GM12878 (cell line): ENCODE measurements around the gene ATG10. TPM values are rescaled to one million over a fixed set of nuclear protein-coding genes. Genes with fewer than 3 reads are reported as not detected.

Source experiments
- ATAC-seq: fragments of 200-7000 bp; cut with Tn5 transposase; 3 replicates; pipeline ENCODE4 v1.9.1; 2020; ENCODE audit warnings: mild to moderate bottlenecking, moderate library complexity
- BruUV-seq: library from RNA; stranded (reverse); fragments of 400-500 nt; replicated peaks from 2 replicates; lab custom pipeline; 2021; lab: Mats Ljungman, UMichigan
- CTCF ChIA-PET: fragments of 300-600 bp; sonication (Branson Sonifier 250); formaldehyde crosslinking; extraction: SDS; loops from one replicate; lab custom pipeline; 2021; ENCODE audit warnings: inconsistent platforms; lab: Yijun Ruan, JAX
- POLR2A ChIA-PET: fragments of 350-600 bp; formaldehyde crosslinking; extraction: SDS; loops from one replicate; lab custom pipeline; 2021; ENCODE audit warnings: inconsistent platforms; lab: Charles Lee
- RAD21 ChIA-PET: fragments of 300-600 bp; sonication (Branson Sonifier 250); formaldehyde crosslinking; loops from one replicate; lab custom pipeline; 2023; ENCODE audit warnings: antibody characterized with exemption; ENCODE audit not compliant: unreplicated experiment; lab: Charles Lee
- SMC1A ChIA-PET: fragments of 300-600 bp; sonication (Branson Sonifier 250); formaldehyde crosslinking; loops from one replicate; lab custom pipeline; 2023; ENCODE audit not compliant: unreplicated experiment, uncharacterized antibody; lab: Charles Lee
- DNase-seq: peaks from one replicate; pipeline ENCODE4 v3.0.0-alpha.2; 2011; ENCODE audit warnings: low read depth, low spot score
- FAIRE-seq: peaks from 3 replicates; lab custom pipeline; 2011; peaks lifted over from hg19 to GRCh38; lab: Jason Lieb, UNC
- H2AFZ ChIP-seq: 2 replicates; pipeline ENCODE4 v1.6.0; 2011; ENCODE audit warnings: low read depth, low read length, control low read depth; ENCODE audit not compliant: control insufficient read depth
- H3K27ac ChIP-seq: 2 replicates; pipeline ENCODE4 v1.5.1; 2011; ENCODE audit warnings: control low read depth; ENCODE audit not compliant: control insufficient read depth, insufficient read depth
- H3K27me3 ChIP-seq, 2 experiments: replicated peaks in 1 of 2; 2 replicates each; pipeline versions ENCODE4 v1.6.0 to v1.6.1; 2011; ENCODE audit warnings: low read length in 1 of 2; ENCODE audit not compliant: control insufficient read depth in 2 of 2, insufficient read depth in 2 of 2
- H3K36me3 ChIP-seq, 2 experiments: 2 replicates each; pipeline ENCODE4 v1.5.1; 2011; ENCODE audit warnings: low read length in 1 of 2; ENCODE audit not compliant: control insufficient read depth in 2 of 2, insufficient read depth in 2 of 2
- H3K4me1 ChIP-seq: 2 replicates; pipeline ENCODE4 v1.6.1; 2011; ENCODE audit warnings: mild to moderate bottlenecking, low read length, moderate library complexity, mixed read lengths; ENCODE audit not compliant: control insufficient read depth, insufficient read depth
- H3K4me2 ChIP-seq: 2 replicates; pipeline ENCODE4 v1.6.0; 2011; ENCODE audit warnings: control low read depth; ENCODE audit not compliant: control insufficient read depth, insufficient read depth
- H3K4me3 ChIP-seq: fragments of 200-600 bp; sonication (generic); 2 replicates; pipeline ENCODE4 v1.5.1; 2016
- H3K79me2 ChIP-seq: 2 replicates; pipeline ENCODE4 v1.6.0; 2011; ENCODE audit warnings: low read length; ENCODE audit not compliant: control insufficient read depth, insufficient read depth
- H3K9ac ChIP-seq: 2 replicates; pipeline ENCODE4 v1.8.0; 2011; ENCODE audit warnings: low read length, control low read depth, mixed read lengths; ENCODE audit not compliant: control insufficient read depth, insufficient read depth
- H3K9me3 ChIP-seq: replicated peaks from 3 replicates; pipeline ENCODE4 v1.5.1; 2011; ENCODE audit warnings: mild to moderate bottlenecking, low read length; ENCODE audit not compliant: control insufficient read depth, insufficient read depth
- H4K20me1 ChIP-seq: 2 replicates; pipeline ENCODE4 v1.6.0; 2011; ENCODE audit not compliant: control insufficient read depth, insufficient read depth
- ETV6 ChIP-seq, 2 experiments: fragments of 450-650 bp in 1 of 2; IDR thresholded peaks in 1 of 2; conservative IDR thresholded peaks in 1 of 2; 2 replicates each; pipeline ENCODE4 v1.6.1; 2014; ENCODE audit warnings: antibody characterized with exemption in 1 of 2, borderline replicate concordance in 1 of 2, low read depth in 1 of 2, mild to moderate bottlenecking in 1 of 2, moderate library complexity in 1 of 2
- HDAC2 ChIP-seq: fragments of 200-600 bp; sonication (generic); IDR thresholded peaks from 2 replicates; pipeline ENCODE4 v1.6.1; 2017
- HDAC6 ChIP-seq: fragments of 200-600 bp; sonication (generic); IDR thresholded peaks from one replicate; pipeline ENCODE4 v1.8.0; 2017; ENCODE audit warnings: antibody characterized with exemption; ENCODE audit not compliant: unreplicated experiment
- HSF1 ChIP-seq: fragments of 150-350 bp; IDR thresholded peaks from 2 replicates; pipeline ENCODE4 v1.6.1; 2014; ENCODE audit warnings: mild to moderate bottlenecking, low read depth, low read length
- KAT2A ChIP-seq: conservative IDR thresholded peaks from 2 replicates; pipeline ENCODE4 v1.6.1; 2011; ENCODE audit warnings: low read depth, low read length; ENCODE audit not compliant: control insufficient read depth
- KDM1A ChIP-seq: fragments of 200-600 bp; sonication (generic); IDR thresholded peaks from 2 replicates; pipeline ENCODE4 v1.6.1; 2016; ENCODE audit warnings: borderline replicate concordance
- MEF2B ChIP-seq: fragments of 450-650 bp; IDR thresholded peaks from 2 replicates; pipeline ENCODE4 v1.6.1; 2018; ENCODE audit warnings: mild to moderate bottlenecking, moderate library complexity; ENCODE audit not compliant: partially characterized antibody, poor library complexity, severe bottlenecking
- SMAD5 ChIP-seq: IDR thresholded peaks from 2 replicates; pipeline ENCODE4 v1.6.1; 2016; ENCODE audit warnings: antibody characterized with exemption, low read depth
- ZBED1 ChIP-seq: IDR thresholded peaks from 2 replicates; pipeline ENCODE4 v1.6.1; 2016; ENCODE audit warnings: borderline replicate concordance
- ZNF24 ChIP-seq: fragments of 450-650 bp; IDR thresholded peaks from 2 replicates; pipeline ENCODE4 v1.6.1; 2017; ENCODE audit warnings: antibody characterized with exemption, mild to moderate bottlenecking
- WGBS: methylation state at CpG from one replicate; pipeline ENCODE4 v1.1.6; 2016; ENCODE audit warnings: low lambda C conversion rate; ENCODE audit not compliant: insufficient replicate concordance, insufficient coverage; ENCODE audit errors: missing lambda C conversion rate; 5-methylcytosine and 5-hydroxymethylcytosine counted together
- in situ Hi-C: fragments of 300-500 bp; cut with MboI; formaldehyde crosslinking; loops from 9 replicates; pipeline ENCODE4 v1.14.3; 2018; ENCODE audit warnings: mixed read lengths
- intact Hi-C: fragments of 100-400 bp; cut with micrococcal nuclease; formaldehyde crosslinking; loops from one replicate; pipeline ENCODE4 v1.14.2; 2022; ENCODE audit not compliant: unreplicated experiment
- polyA plus RNA-seq, 11 experiments: library from polyadenylated mRNA; depleted of rRNA in 4 of 11; unstranded in 6 of 11; stranded (reverse) in 5 of 11; fragments of >200 nt; fragmentation: Nextera tagmentation in 4 of 11; fragmentation: Illumina TruSeq in 1 of 11; extraction: Ambion mirVana in 4 of 11; extraction: Trizol in 1 of 11; gene quantifications; 1 replicate in 1 of 11; 2 replicates in 10 of 11; pipeline versions ENCODE4 v1.2.1 to v1.2.3, GENCODE V29; 2011 to 2016; ENCODE audit warnings: inconsistent platforms in 2 of 11, missing spikeins in 2 of 11, low read depth in 1 of 11
- total RNA-seq, 4 experiments: library from RNA; depleted of rRNA in 3 of 4; stranded (reverse); fragments of >200 nt in 3 of 4; fragmentation: Illumina TruSeq in 1 of 4; extraction: Trizol in 1 of 4; gene quantifications; 2 replicates each; pipeline versions ENCODE4 v1.2.1 to v1.2.3, GENCODE V29; 2013 to 2021
- TF ChIP-seq, protein P1 (sequence below): fragments of 450-650 bp; IDR thresholded peaks from 2 replicates; pipeline ENCODE4 v1.6.1; 2017; ENCODE audit warnings: mild to moderate bottlenecking, moderate library complexity
- TF ChIP-seq, protein P2 (sequence below): fragments of 450-650 bp; IDR thresholded peaks from 2 replicates; pipeline ENCODE4 v1.6.1; 2014; ENCODE audit warnings: mild to moderate bottlenecking

The ATG10 gene
- total and polyA plus RNA-seq, 10 of the 15 experiments (the other 5 are each of a cell fraction or from before 2014, with no cell fraction given), result 3.8 to 14.4 (median 6.5) TPM

DNA sequence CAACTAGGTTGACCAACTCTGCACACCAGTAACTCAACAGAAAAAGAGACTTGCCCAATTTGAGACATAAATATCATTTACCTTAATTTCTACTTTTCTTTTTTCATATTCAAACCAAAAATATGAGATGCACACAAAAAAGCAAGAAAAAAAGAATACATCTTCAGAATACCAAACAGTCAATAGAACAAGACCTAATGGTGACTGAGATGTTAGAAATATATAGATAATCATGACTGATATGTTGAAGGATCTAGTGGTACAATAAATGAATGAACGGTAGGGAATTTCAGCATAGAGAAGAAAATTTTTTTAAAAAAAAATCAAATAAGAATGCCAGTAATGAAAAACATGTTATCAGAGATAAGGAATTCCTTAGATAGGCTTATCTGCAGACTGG lies 29.1 kb upstream of the ATG10 start:
- H4K20me1 ChIP-seq, result no peaks in the 10 kb centered on the region
- no peak overlapping the region for H3K9ac ChIP-seq
- H3K27ac ChIP-seq, result no peak overlapping the region
- intact Hi-C loops (no loop called here), in situ Hi-C loops (no loop called here)
- no peak overlapping the region for H3K4me3 ChIP-seq
- H3K36me3 ChIP-seq, result no peaks in the 10 kb centered on the region
- no peaks in the 10 kb centered on the region for H3K27me3 ChIP-seq
- SMC1A ChIA-PET, result no interaction called here
- FAIRE-seq, result no peak
- no peaks in the 10 kb centered on the region for H3K4me1 ChIP-seq
- ATAC-seq, result no peak
- DNase-seq, result no peak
- TF ChIP-seq ZNF24 (no peak), MEF2B (no peak), ETV6 (conservative IDR thresholded peaks at IDR 0.05 in 1 of 2, IDR thresholded peaks at IDR 0.05 in 1 of 2; ENCODE audit: borderline replicate concordance in 1 of 2, low read depth in 1 of 2) (no peak), HSF1 (no peak), SMAD5 (no peak), ZBED1 (no peak), HDAC2 (no peak), HDAC6 (no peak), KAT2A (no peak), KDM1A (no peak)
- TF ChIP-seq, protein P1, sequence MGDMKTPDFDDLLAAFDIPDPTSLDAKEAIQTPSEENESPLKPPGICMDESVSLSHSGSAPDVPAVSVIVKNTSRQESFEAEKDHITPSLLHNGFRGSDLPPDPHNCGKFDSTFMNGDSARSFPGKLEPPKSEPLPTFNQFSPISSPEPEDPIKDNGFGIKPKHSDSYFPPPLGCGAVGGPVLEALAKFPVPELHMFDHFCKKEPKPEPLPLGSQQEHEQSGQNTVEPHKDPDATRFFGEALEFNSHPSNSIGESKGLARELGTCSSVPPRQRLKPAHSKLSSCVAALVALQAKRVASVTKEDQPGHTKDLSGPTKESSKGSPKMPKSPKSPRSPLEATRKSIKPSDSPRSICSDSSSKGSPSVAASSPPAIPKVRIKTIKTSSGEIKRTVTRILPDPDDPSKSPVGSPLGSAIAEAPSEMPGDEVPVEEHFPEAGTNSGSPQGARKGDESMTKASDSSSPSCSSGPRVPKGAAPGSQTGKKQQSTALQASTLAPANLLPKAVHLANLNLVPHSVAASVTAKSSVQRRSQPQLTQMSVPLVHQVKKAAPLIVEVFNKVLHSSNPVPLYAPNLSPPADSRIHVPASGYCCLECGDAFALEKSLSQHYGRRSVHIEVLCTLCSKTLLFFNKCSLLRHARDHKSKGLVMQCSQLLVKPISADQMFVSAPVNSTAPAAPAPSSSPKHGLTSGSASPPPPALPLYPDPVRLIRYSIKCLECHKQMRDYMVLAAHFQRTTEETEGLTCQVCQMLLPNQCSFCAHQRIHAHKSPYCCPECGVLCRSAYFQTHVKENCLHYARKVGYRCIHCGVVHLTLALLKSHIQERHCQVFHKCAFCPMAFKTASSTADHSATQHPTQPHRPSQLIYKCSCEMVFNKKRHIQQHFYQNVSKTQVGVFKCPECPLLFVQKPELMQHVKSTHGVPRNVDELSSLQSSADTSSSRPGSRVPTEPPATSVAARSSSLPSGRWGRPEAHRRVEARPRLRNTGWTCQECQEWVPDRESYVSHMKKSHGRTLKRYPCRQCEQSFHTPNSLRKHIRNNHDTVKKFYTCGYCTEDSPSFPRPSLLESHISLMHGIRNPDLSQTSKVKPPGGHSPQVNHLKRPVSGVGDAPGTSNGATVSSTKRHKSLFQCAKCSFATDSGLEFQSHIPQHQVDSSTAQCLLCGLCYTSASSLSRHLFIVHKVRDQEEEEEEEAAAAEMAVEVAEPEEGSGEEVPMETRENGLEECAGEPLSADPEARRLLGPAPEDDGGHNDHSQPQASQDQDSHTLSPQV, result no peak
- TF ChIP-seq, protein P2, sequence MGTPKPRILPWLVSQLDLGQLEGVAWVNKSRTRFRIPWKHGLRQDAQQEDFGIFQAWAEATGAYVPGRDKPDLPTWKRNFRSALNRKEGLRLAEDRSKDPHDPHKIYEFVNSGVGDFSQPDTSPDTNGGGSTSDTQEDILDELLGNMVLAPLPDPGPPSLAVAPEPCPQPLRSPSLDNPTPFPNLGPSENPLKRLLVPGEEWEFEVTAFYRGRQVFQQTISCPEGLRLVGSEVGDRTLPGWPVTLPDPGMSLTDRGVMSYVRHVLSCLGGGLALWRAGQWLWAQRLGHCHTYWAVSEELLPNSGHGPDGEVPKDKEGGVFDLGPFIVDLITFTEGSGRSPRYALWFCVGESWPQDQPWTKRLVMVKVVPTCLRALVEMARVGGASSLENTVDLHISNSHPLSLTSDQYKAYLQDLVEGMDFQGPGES, result no peak
- WGBS, result 62% methylated on average over 1 of the region's 1 CpG
- H3K4me2 ChIP-seq, result no peak overlapping the region
- no peak overlapping the region for H2AFZ ChIP-seq
- RAD21 ChIA-PET, result interaction anchor here (1.6 kb wide), 1 partner anchor 16 kb away, joined by 3 read pairs; no protein-coding TSS in a partner anchor
- CTCF ChIA-PET, result no interaction called here
- no TSS peak for BruUV-seq
- no peaks in the 10 kb centered on the region for H3K79me2 ChIP-seq
- H3K9me3 ChIP-seq, result no peaks in the 10 kb centered on the region; the same call in 2 of the 3 replicates
- POLR2A ChIA-PET, result no interaction called here
